Mammary epithelial cell (primary cell): ENCODE data around the gene MYLK.

Experiments used
- EZH2 ChIP-seq: IDR thresholded peaks from 2 replicates; pipeline ENCODE4 v1.6.1; 2012; ENCODE audit warnings: low read length, inconsistent platforms, borderline replicate concordance
- TF ChIP-seq, protein P1 (sequence below), 2 donors: IDR thresholded peaks in 1 of 2; conservative IDR thresholded peaks in 1 of 2; 2 replicates each; pipeline ENCODE4 v1.5.1; 2011 to 2012; ENCODE audit warnings: inconsistent platforms in 2 of 2, low read length in 2 of 2, mild to moderate bottlenecking in 2 of 2, control low read depth in 1 of 2, low read depth in 1 of 2; ENCODE audit not compliant: insufficient read depth in 1 of 2; ENCODE audit errors: extremely low read depth in 1 of 2

DNA sequence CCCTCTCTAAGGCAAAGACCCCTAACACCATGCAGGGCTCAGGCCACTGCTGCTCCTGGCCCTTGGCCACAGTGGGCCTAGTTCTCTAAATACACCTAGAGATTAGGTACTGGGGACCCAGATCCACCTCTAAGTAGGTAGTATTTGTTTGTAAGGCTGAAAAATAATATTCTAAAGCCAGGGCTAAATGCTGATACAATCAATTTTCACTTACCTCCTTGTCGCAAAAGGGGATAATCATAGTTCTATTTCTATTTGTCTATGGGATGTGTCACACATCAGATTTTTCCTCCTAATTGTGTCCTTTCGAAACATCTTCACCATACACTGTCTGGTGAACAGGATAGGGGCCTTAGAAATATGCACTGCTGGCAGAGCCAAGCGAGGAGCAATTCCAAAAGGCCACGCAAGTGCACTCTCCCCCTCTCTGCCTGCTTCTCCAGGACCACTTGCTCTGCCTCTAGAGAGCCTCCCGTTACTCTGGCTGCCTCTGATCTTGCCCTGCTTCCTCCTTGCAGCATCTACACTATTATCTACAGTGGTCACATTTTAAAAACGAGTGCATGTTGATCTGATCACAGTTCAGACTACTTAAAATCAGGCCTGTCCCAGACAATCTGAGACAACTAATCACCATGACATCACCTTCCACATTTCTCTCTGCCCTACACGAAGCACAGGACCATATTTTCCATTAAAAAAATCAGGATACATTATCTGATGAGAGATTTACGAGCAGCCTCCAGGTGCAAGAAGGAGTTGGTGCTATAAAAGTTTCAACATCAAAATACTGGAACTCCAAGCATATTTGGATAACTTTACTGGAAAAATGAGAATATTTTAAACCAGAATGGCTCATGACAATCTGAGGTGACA is 115.4 kb downstream of the MYLK start:
- TF ChIP-seq, protein P1, sequence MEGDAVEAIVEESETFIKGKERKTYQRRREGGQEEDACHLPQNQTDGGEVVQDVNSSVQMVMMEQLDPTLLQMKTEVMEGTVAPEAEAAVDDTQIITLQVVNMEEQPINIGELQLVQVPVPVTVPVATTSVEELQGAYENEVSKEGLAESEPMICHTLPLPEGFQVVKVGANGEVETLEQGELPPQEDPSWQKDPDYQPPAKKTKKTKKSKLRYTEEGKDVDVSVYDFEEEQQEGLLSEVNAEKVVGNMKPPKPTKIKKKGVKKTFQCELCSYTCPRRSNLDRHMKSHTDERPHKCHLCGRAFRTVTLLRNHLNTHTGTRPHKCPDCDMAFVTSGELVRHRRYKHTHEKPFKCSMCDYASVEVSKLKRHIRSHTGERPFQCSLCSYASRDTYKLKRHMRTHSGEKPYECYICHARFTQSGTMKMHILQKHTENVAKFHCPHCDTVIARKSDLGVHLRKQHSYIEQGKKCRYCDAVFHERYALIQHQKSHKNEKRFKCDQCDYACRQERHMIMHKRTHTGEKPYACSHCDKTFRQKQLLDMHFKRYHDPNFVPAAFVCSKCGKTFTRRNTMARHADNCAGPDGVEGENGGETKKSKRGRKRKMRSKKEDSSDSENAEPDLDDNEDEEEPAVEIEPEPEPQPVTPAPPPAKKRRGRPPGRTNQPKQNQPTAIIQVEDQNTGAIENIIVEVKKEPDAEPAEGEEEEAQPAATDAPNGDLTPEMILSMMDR (conservative IDR thresholded peaks at IDR 0.05 in 1 of 2, IDR thresholded peaks at IDR 0.05 in 1 of 2; ENCODE audit: extremely low read depth in 1 of 2, insufficient read depth in 1 of 2, low read depth in 1 of 2, low read length in 2 of 2), result no peak
- TF ChIP-seq EZH2, result no peak
